Activated effector memory CD4-positive, alpha-beta T cell treated with Interleukin-2 at 50 U/mL for 16 hours (primary cell): ENCODE measurements around the gene FTCD.
A peak's percentile ranks its signal among the peaks of the same experiment; 100 is the strongest.
"Not testable (repeated sequence)": the region's sequence is repeated elsewhere in the genome, so short reads cannot be mapped to it uniquely, and the experiment has no call there.

Experiments
- DNase-seq: peaks from one replicate; pipeline ENCODE4 v3.0.0-alpha.2; 2020

The FTCD gene

GRCh38 chr21:46152927-46153246, 2.5 kb downstream of the FTCD start:
- no peak for DNase-seq

GRCh38 chr21:46151989-46152926, 3.1 kb downstream of the FTCD start:
- DNase-seq: no peak

- no peak for DNase-seq
Observed at GRCh38 chr21:46151261-46151988, 4.0 kb downstream of the FTCD start.

- DNase-seq: no peak
Observed at GRCh38 chr21:46150491-46151121, 4.8 kb downstream of the FTCD start.

- no peak for DNase-seq
Observed at GRCh38 chr21:46150073-46150472, 5.3 kb downstream of the FTCD start.

GRCh38 chr21:46149205-46149901, 6.0 kb downstream of the FTCD start:
- DNase-seq: no peak

GRCh38 chr21:46148106-46148505, 7.3 kb downstream of the FTCD start:
- no peak for DNase-seq

- DNase-seq: peak; percentile 33
Observed at GRCh38 chr21:46147429-46147828, 8.0 kb downstream of the FTCD start.

- no peak for DNase-seq
Observed at GRCh38 chr21:46146856-46147255, 8.5 kb downstream of the FTCD start.

GRCh38 chr21:46145840-46146691, 9.3 kb downstream of the FTCD start:
- DNase-seq: no peak

- DNase-seq: no peak
Observed at GRCh38 chr21:46145159-46145839, 10.1 kb downstream of the FTCD start.

- DNase-seq: no peak
Observed at GRCh38 chr21:46144464-46145070, 10.8 kb downstream of the FTCD start.

- no peak for DNase-seq
Observed at GRCh38 chr21:46142582-46143473, 12.6 kb downstream of the FTCD start.

- DNase-seq: no peak
Observed at GRCh38 chr21:46141767-46142581, 13.4 kb downstream of the FTCD start.

- DNase-seq: not testable (repeated sequence)
Observed at GRCh38 chr21:46140352-46141003, 14.9 kb downstream of the FTCD start.

- DNase-seq: no peak
Observed at GRCh38 chr21:46139686-46140085, 15.7 kb downstream of the FTCD start.

- DNase-seq: no peak
Observed at GRCh38 chr21:46138383-46138970, 16.9 kb downstream of the FTCD start.

GRCh38 chr21:46137908-46138307, 17.5 kb downstream of the FTCD start:
- DNase-seq: no peak
